ENCODE results near the gene TTC9B.

DNA sequence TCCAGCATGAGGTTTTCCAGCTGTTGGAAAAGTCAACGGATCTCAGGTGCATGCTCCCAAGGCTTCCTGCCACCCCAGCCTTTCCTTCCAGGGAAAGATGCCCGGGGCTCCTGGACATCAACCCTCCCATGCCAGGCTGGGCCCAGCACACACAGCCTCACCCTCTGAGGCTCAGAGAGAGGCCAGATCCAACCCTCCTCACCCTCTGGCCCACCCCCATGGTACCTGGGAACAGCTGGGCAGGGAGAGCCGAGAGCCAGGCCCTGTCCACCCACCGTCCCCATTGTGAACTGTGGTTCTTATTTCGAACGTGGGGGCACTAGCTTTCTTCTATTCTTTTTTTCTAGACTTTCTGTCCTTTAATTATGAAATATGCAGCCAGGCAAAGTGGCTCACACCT, 18.2 kb upstream of the TTC9B start:
- TF ChIP-seq, protein P1, sequence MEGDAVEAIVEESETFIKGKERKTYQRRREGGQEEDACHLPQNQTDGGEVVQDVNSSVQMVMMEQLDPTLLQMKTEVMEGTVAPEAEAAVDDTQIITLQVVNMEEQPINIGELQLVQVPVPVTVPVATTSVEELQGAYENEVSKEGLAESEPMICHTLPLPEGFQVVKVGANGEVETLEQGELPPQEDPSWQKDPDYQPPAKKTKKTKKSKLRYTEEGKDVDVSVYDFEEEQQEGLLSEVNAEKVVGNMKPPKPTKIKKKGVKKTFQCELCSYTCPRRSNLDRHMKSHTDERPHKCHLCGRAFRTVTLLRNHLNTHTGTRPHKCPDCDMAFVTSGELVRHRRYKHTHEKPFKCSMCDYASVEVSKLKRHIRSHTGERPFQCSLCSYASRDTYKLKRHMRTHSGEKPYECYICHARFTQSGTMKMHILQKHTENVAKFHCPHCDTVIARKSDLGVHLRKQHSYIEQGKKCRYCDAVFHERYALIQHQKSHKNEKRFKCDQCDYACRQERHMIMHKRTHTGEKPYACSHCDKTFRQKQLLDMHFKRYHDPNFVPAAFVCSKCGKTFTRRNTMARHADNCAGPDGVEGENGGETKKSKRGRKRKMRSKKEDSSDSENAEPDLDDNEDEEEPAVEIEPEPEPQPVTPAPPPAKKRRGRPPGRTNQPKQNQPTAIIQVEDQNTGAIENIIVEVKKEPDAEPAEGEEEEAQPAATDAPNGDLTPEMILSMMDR (IDR thresholded peaks at IDR 0.05; ENCODE audit: insufficient read depth, low read length), result no peak
- TF ChIP-seq POLR2AphosphoS5 (IDR thresholded peaks at IDR 0.05; ENCODE audit: low read depth) (no peak), SPI1 (IDR thresholded peaks at IDR 0.05; ENCODE audit: borderline replicate concordance, low read depth) (no peak)
- TF ChIP-seq, protein P2, sequence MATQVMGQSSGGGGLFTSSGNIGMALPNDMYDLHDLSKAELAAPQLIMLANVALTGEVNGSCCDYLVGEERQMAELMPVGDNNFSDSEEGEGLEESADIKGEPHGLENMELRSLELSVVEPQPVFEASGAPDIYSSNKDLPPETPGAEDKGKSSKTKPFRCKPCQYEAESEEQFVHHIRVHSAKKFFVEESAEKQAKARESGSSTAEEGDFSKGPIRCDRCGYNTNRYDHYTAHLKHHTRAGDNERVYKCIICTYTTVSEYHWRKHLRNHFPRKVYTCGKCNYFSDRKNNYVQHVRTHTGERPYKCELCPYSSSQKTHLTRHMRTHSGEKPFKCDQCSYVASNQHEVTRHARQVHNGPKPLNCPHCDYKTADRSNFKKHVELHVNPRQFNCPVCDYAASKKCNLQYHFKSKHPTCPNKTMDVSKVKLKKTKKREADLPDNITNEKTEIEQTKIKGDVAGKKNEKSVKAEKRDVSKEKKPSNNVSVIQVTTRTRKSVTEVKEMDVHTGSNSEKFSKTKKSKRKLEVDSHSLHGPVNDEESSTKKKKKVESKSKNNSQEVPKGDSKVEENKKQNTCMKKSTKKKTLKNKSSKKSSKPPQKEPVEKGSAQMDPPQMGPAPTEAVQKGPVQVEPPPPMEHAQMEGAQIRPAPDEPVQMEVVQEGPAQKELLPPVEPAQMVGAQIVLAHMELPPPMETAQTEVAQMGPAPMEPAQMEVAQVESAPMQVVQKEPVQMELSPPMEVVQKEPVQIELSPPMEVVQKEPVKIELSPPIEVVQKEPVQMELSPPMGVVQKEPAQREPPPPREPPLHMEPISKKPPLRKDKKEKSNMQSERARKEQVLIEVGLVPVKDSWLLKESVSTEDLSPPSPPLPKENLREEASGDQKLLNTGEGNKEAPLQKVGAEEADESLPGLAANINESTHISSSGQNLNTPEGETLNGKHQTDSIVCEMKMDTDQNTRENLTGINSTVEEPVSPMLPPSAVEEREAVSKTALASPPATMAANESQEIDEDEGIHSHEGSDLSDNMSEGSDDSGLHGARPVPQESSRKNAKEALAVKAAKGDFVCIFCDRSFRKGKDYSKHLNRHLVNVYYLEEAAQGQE (IDR thresholded peaks at IDR 0.05; ENCODE audit: insufficient replicate concordance, low read depth), result no peak
